Mesothelial cell of epicardium (in vitro differentiated cells): Measurements from ENCODE around the gene MUC4. TPM values are rescaled to one million over a fixed set of nuclear protein-coding genes. Genes with fewer than 3 reads are reported as not detected.

Experiments used
- DNase-seq, 2 experiments: peaks; one replicate each; pipeline ENCODE4 v3.0.0; 2021; ENCODE audit warnings: low spot score in 2 of 2; ENCODE audit not compliant: unreplicated experiment in 2 of 2
- H3K27ac Mint-ChIP-seq: 2 replicates; pipeline ENCODE4 v1.8.0; 2021; ENCODE audit warnings: mixed read lengths
- H3K27me3 Mint-ChIP-seq: 2 replicates; pipeline ENCODE4 v1.8.0; 2021; ENCODE audit warnings: low read depth, mixed read lengths
- H3K36me3 Mint-ChIP-seq: 2 replicates; pipeline ENCODE4 v1.8.0; 2021; ENCODE audit warnings: mixed read lengths
- H3K4me1 Mint-ChIP-seq: 2 replicates; pipeline ENCODE4 v1.8.0; 2021; ENCODE audit warnings: mixed read lengths
- H3K4me3 Mint-ChIP-seq: 2 replicates; pipeline ENCODE4 v1.8.0; 2021; ENCODE audit warnings: mild to moderate bottlenecking, moderate library complexity, mixed read lengths
- H3K9me3 Mint-ChIP-seq: 2 replicates; pipeline ENCODE4 v1.8.0; 2021; ENCODE audit warnings: mixed read lengths
- CTCF ChIP-seq: fragments of 200-600 bp; sonication (generic); IDR thresholded peaks from one replicate; pipeline ENCODE4 v1.5.0; 2021; ENCODE audit warnings: antibody characterized with exemption; ENCODE audit not compliant: unreplicated experiment
- total RNA-seq: library from RNA; stranded (reverse); gene quantifications from 3 replicates; pipeline ENCODE4 v1.2.1, GENCODE V29; 2021

Gene MUC4
- total RNA-seq, 1 donor from 2014 or later = 0.96 TPM

- Mint-ChIP-seq H3K27me3 (peaks cover 5% of the 10 kb centered on the region), H3K27ac (no peak overlapping the region), H3K4me1 (peaks cover 4% of the 10 kb centered on the region), H3K4me3 (no peak overlapping the region), H3K36me3 (no peaks in the 10 kb centered on the region), H3K9me3 (no peaks in the 10 kb centered on the region)
- no peak for DNase-seq
- TF ChIP-seq CTCF = no peak
Measured at GRCh38 chr3:195760345-195761122, 51.2 kb downstream of the MUC4 start.

- no peak for TF ChIP-seq CTCF
- H3K9me3 Mint-ChIP-seq = no peaks in the 10 kb centered on the region
- peaks cover 4% of the 10 kb centered on the region for H3K4me1 Mint-ChIP-seq
- H3K36me3 Mint-ChIP-seq = no peaks in the 10 kb centered on the region
- DNase-seq = no peak
- H3K27ac Mint-ChIP-seq = no peak overlapping the region
- H3K4me3 Mint-ChIP-seq = no peak overlapping the region
- peaks cover 5% of the 10 kb centered on the region for H3K27me3 Mint-ChIP-seq
Measured at GRCh38 chr3:195758721-195759353, 52.9 kb downstream of the MUC4 start.

- peaks cover 4% of the 10 kb centered on the region for H3K4me1 Mint-ChIP-seq
- no peak for TF ChIP-seq CTCF
- peaks cover 5% of the 10 kb centered on the region for H3K27me3 Mint-ChIP-seq
- H3K4me3 Mint-ChIP-seq = no peak overlapping the region
- no peaks in the 10 kb centered on the region for H3K36me3 Mint-ChIP-seq
- H3K9me3 Mint-ChIP-seq = no peaks in the 10 kb centered on the region
- DNase-seq = no peak
- H3K27ac Mint-ChIP-seq = no peak overlapping the region
Measured at GRCh38 chr3:195757827-195758226, 53.9 kb downstream of the MUC4 start.

GRCh38 chr3:195757438-195757770, 54.3 kb downstream of the MUC4 start:
- Mint-ChIP-seq H3K27me3 (peaks cover 5% of the 10 kb centered on the region), H3K27ac (no peak overlapping the region), H3K4me3 (no peak overlapping the region), H3K4me1 (peaks cover 4% of the 10 kb centered on the region), H3K9me3 (no peaks in the 10 kb centered on the region), H3K36me3 (no peaks in the 10 kb centered on the region)
- no peak for DNase-seq
- TF ChIP-seq CTCF = no peak

- no peak for TF ChIP-seq CTCF
- Mint-ChIP-seq H3K36me3 (no peaks in the 10 kb centered on the region), H3K9me3 (no peaks in the 10 kb centered on the region), H3K27ac (no peak overlapping the region), H3K27me3 (peaks cover 5% of the 10 kb centered on the region), H3K4me3 (no peak overlapping the region), H3K4me1 (peaks cover 4% of the 10 kb centered on the region)
- no peak for DNase-seq
Measured at GRCh38 chr3:195755791-195756676, 55.7 kb downstream of the MUC4 start.
